Activated CD8-positive, alpha-beta memory T cell treated with anti-CD3 and anti-CD28 coated beads, Interleukin-2, amount 10 ng/mL, durations not matched to agents 7 days and 5 days (primary cell): ENCODE results near the gene APOOL. TPM values are rescaled to one million over a fixed set of nuclear protein-coding genes. Genes with fewer than 3 reads are reported as not detected.
A peak's percentile ranks its signal among the peaks of the same experiment; 100 is the strongest.
"Not testable (repeated sequence)": the region's sequence is repeated elsewhere in the genome, so short reads cannot be mapped to it uniquely, and the experiment has no call there.

Source experiments
- ATAC-seq: fragments of 150-1000 bp; cut with Tn5 transposase; one replicate; pipeline ENCODE4 v1.10.0; 2021; ENCODE audit warnings: moderate library complexity
- CTCF ChIA-PET: fragments of 350-600 bp; sonication (Branson Sonifier 250); formaldehyde crosslinking; loops from one replicate; lab custom pipeline; 2021; ENCODE audit warnings: antibody characterized with exemption; lab: Charles Lee
- DNase-seq: peaks from one replicate; pipeline ENCODE4 v3.0.0-alpha.2; 2020
- H3K27ac Mint-ChIP-seq: one replicate; pipeline ENCODE4 v1.8.0; 2021; ENCODE audit warnings: mild to moderate bottlenecking, mixed read lengths
- H3K27me3 Mint-ChIP-seq: one replicate; pipeline ENCODE4 v1.8.0; 2021; ENCODE audit warnings: mixed read lengths
- H3K36me3 Mint-ChIP-seq: one replicate; pipeline ENCODE4 v1.8.0; 2021; ENCODE audit warnings: mild to moderate bottlenecking, mixed read lengths
- H3K4me1 Mint-ChIP-seq: one replicate; pipeline ENCODE4 v1.8.0; 2021; ENCODE audit warnings: mixed read lengths
- H3K4me3 Mint-ChIP-seq: one replicate; pipeline ENCODE4 v1.8.0; 2021; ENCODE audit warnings: mild to moderate bottlenecking, moderate library complexity, mixed read lengths
- H3K9me3 Mint-ChIP-seq: one replicate; pipeline ENCODE4 v1.8.0; 2022; ENCODE audit warnings: low read depth, mixed read lengths
- total RNA-seq, 2 experiments: library from RNA; stranded (reverse); gene quantifications; one replicate each; pipeline ENCODE4 v1.2.3, GENCODE V29; 2021

The APOOL gene
- total RNA-seq, result 10 to 100 TPM; 12.0 to 15.3 TPM

GRCh38 chrX:85003655-85004244 is at the start of gene APOOL:
Gene APOOL, plus strand, starts transcription at chrX:85003877. Its CDS starts 36 bp downstream, at chrX:85003913.
- H3K36me3 Mint-ChIP-seq, result no peaks in the 10 kb centered on the region
- CTCF ChIA-PET, result interaction anchor here (0.7 kb wide), 1 partner anchor 274 kb away, joined by 3 read pairs; no protein-coding TSS in a partner anchor

GRCh38 chrX:84956304-84956703 is 47.4 kb upstream of the APOOL start:
- Mint-ChIP-seq H3K4me3 (no peak overlapping the region), H3K9me3 (no peaks in the 10 kb centered on the region), H3K27ac (no peak overlapping the region), H3K4me1 (no peaks in the 10 kb centered on the region), H3K36me3 (no peaks in the 10 kb centered on the region), H3K27me3 (no peaks in the 10 kb centered on the region)
- ATAC-seq (no peak), DNase-seq (no peak)
- CTCF ChIA-PET, result no interaction called here

More at GRCh38 chrX:85003655-85004244, at the start of gene APOOL:
- H3K4me1 Mint-ChIP-seq, result peaks cover 8% of the 10 kb centered on the region
- peak within 1 kb of the TSS; percentile 78 for H3K27ac Mint-ChIP-seq
- DNase-seq (peak; percentile 89), ATAC-seq (peak; percentile 97)
- no peaks in the 10 kb centered on the region for H3K27me3 Mint-ChIP-seq
- peak within 1 kb of the TSS; percentile 83 for H3K4me3 Mint-ChIP-seq
- H3K9me3 Mint-ChIP-seq, result no peaks in the 10 kb centered on the region

GRCh38 chrX:84974803-84975202 is 28.9 kb upstream of the APOOL start:
- DNase-seq, result no peak
- CTCF ChIA-PET, result no interaction called here

GRCh38 chrX:84991739-84992138 is 11.9 kb upstream of the APOOL start:
- H3K27ac Mint-ChIP-seq, H3K36me3 Mint-ChIP-seq, DNase-seq, H3K4me3 Mint-ChIP-seq, H3K4me1 Mint-ChIP-seq, H3K9me3 Mint-ChIP-seq, CTCF ChIA-PET, ATAC-seq, H3K27me3 Mint-ChIP-seq: not testable (repeated sequence)

More at GRCh38 chrX:84974803-84975202, 28.9 kb upstream of the APOOL start:
- no peaks in the 10 kb centered on the region for H3K9me3 Mint-ChIP-seq
- no peak overlapping the region for H3K27ac Mint-ChIP-seq
- no peaks in the 10 kb centered on the region for H3K4me1 Mint-ChIP-seq
- no peaks in the 10 kb centered on the region for H3K36me3 Mint-ChIP-seq
- H3K27me3 Mint-ChIP-seq, result peaks cover 3% of the 10 kb centered on the region
- no peak overlapping the region for H3K4me3 Mint-ChIP-seq
- ATAC-seq, result no peak

GRCh38 chrX:84993150-84993549 is 10.5 kb upstream of the APOOL start:
- Mint-ChIP-seq H3K27me3 (no peaks in the 10 kb centered on the region), H3K27ac (no peak overlapping the region), H3K36me3 (no peaks in the 10 kb centered on the region), H3K9me3 (no peaks in the 10 kb centered on the region), H3K4me1 (no peaks in the 10 kb centered on the region), H3K4me3 (no peak overlapping the region)
- CTCF ChIA-PET, result no interaction called here
- ATAC-seq (no peak), DNase-seq (no peak)

GRCh38 chrX:85001344-85001743 is 2.3 kb upstream of the APOOL start:
- ATAC-seq, result no peak
- Mint-ChIP-seq H3K36me3 (no peaks in the 10 kb centered on the region), H3K4me1 (peaks cover 8% of the 10 kb centered on the region), H3K9me3 (no peaks in the 10 kb centered on the region), H3K27me3 (no peaks in the 10 kb centered on the region), H3K4me3 (no peak overlapping the region), H3K27ac (no peak overlapping the region)
- no peak for DNase-seq
- CTCF ChIA-PET, result no interaction called here

GRCh38 chrX:85004255-85004654 is 578 bp downstream of the APOOL start:
- Mint-ChIP-seq H3K27me3 (no peaks in the 10 kb centered on the region), H3K36me3 (no peaks in the 10 kb centered on the region), H3K4me1 (peaks cover 8% of the 10 kb centered on the region), H3K27ac (peak overlapping the region; percentile 78), H3K4me3 (peak overlapping the region; percentile 83), H3K9me3 (no peaks in the 10 kb centered on the region)
- ATAC-seq (no peak), DNase-seq (no peak)
- CTCF ChIA-PET, result interaction anchor here (0.7 kb wide), 1 partner anchor 274 kb away, joined by 3 read pairs; no protein-coding TSS in a partner anchor

GRCh38 chrX:85012098-85012497 is 8.4 kb downstream of the APOOL start:
- ATAC-seq (no peak), DNase-seq (no peak)
- Mint-ChIP-seq H3K27me3 (no peaks in the 10 kb centered on the region), H3K27ac (no peak overlapping the region), H3K4me3 (no peak overlapping the region), H3K4me1 (peaks cover 8% of the 10 kb centered on the region), H3K36me3 (peaks cover 11% of the 10 kb centered on the region), H3K9me3 (peaks cover 2% of the 10 kb centered on the region)
- CTCF ChIA-PET, result no interaction called here

- H3K27ac Mint-ChIP-seq, H3K9me3 Mint-ChIP-seq, CTCF ChIA-PET, H3K4me1 Mint-ChIP-seq, DNase-seq, ATAC-seq, H3K4me3 Mint-ChIP-seq, H3K27me3 Mint-ChIP-seq: not testable (repeated sequence)
- peaks cover 23% of the 10 kb centered on the region for H3K36me3 Mint-ChIP-seq
Observed at GRCh38 chrX:85015351-85015750, 11.7 kb downstream of the APOOL start.

GRCh38 chrX:85017721-85018120 is 14.0 kb downstream of the APOOL start:
- DNase-seq, result no peak
- H3K36me3 Mint-ChIP-seq, result peaks cover 22% of the 10 kb centered on the region
- no peak overlapping the region for H3K27ac Mint-ChIP-seq
- ATAC-seq, result no peak
- H3K4me1 Mint-ChIP-seq, result peaks cover 2% of the 10 kb centered on the region
- H3K9me3 Mint-ChIP-seq, result peaks cover 4% of the 10 kb centered on the region
- CTCF ChIA-PET, result no interaction called here
- H3K27me3 Mint-ChIP-seq, result no peaks in the 10 kb centered on the region
- no peak overlapping the region for H3K4me3 Mint-ChIP-seq

GRCh38 chrX:85018471-85018870 is 14.8 kb downstream of the APOOL start:
- CTCF ChIA-PET, result no interaction called here
- Mint-ChIP-seq H3K4me3 (no peak overlapping the region), H3K9me3 (peaks cover 2% of the 10 kb centered on the region), H3K4me1 (peaks cover 2% of the 10 kb centered on the region), H3K36me3 (peaks cover 22% of the 10 kb centered on the region), H3K27me3 (no peaks in the 10 kb centered on the region), H3K27ac (no peak overlapping the region)
- DNase-seq, result no peak
- no peak for ATAC-seq

GRCh38 chrX:85020216-85020615 is 16.5 kb downstream of the APOOL start:
- Mint-ChIP-seq H3K27me3 (no peaks in the 10 kb centered on the region), H3K27ac (no peak overlapping the region), H3K4me3 (no peak overlapping the region), H3K36me3 (peaks cover 22% of the 10 kb centered on the region), H3K4me1 (peaks cover 2% of the 10 kb centered on the region), H3K9me3 (peaks cover 2% of the 10 kb centered on the region)
- CTCF ChIA-PET, result no interaction called here
- ATAC-seq, result no peak
- DNase-seq, result no peak

GRCh38 chrX:85024044-85024443 is 20.4 kb downstream of the APOOL start:
- H3K9me3 Mint-ChIP-seq, result no peaks in the 10 kb centered on the region
- H3K27ac Mint-ChIP-seq, result no peak overlapping the region
- H3K27me3 Mint-ChIP-seq, result no peaks in the 10 kb centered on the region
- no peaks in the 10 kb centered on the region for H3K4me1 Mint-ChIP-seq
- DNase-seq (no peak), ATAC-seq (no peak)
- H3K36me3 Mint-ChIP-seq, result peaks cover 14% of the 10 kb centered on the region
- H3K4me3 Mint-ChIP-seq, result no peak overlapping the region
- CTCF ChIA-PET, result no interaction called here

GRCh38 chrX:85024562-85024961 is 20.9 kb downstream of the APOOL start:
- H3K36me3 Mint-ChIP-seq, result peaks cover 14% of the 10 kb centered on the region

More at GRCh38 chrX:85024562-85024961, 20.9 kb downstream of the APOOL start:
- Mint-ChIP-seq H3K4me3 (no peak overlapping the region), H3K27me3 (no peaks in the 10 kb centered on the region), H3K4me1 (no peaks in the 10 kb centered on the region), H3K27ac (no peak overlapping the region), H3K9me3 (no peaks in the 10 kb centered on the region)
- DNase-seq (no peak), ATAC-seq (no peak)
- CTCF ChIA-PET, result no interaction called here
